Heart left ventricle (tissue), 13 donors: ENCODE data around the gene ARPP19.

Experiments used
- CTCF ChIP-seq, 12 donors: fragments of 200-600 bp; sonication (generic) in 4 of 12; IDR thresholded peaks; one replicate each; pipeline versions ENCODE4 v1.5.0 to v1.8.0; 2018 to 2022; ENCODE audit warnings: antibody characterized with exemption in 12 of 12, mild to moderate bottlenecking in 5 of 12
- POLR2A ChIP-seq, 2 donors: fragments of 450-650 bp; IDR thresholded peaks; one replicate each; pipeline ENCODE4 v1.6.1; 2017; ENCODE audit warnings: antibody characterized with exemption in 2 of 2, mild to moderate bottlenecking in 2 of 2, moderate library complexity in 2 of 2
- donor health status: ischemic (EF 13 %, LVEDD 7.1; RV severe dilation, severe dysfunction).
- donor health status: DM: no; HTN: yes; CAD: no.
- donor health status: DM: no; HTN: no; CAD: no.
- donor health status: ischemic (EF 25% LVEDD 6.9; RV normal size, moderate dysfunction).
- donor health status: ischemic (EF 25% LVEDD 5.7; RV mildly dilated, moderate dysfunction).
- donor health status: ischemic (EF 35%, LVEDD 5.7; RV mildly dilated, moderate dysfunction).
- donor health status: nonischemic (EF 11% LVEDD 7.7; RV severe dilation, severe dysfunction).
- donor health status: DM: yes; HTN: yes; CAD: no.
- donor health status: PGD.
- donor health status: ischemic (EF 29% LVEDD 5.4; RV normal size, mild dysfunction).
- donor health status: nonischemic (EF 23%, LVEDD 6.1; RV moderate dilation, normal function).

- TF ChIP-seq POLR2A (IDR thresholded peaks at IDR 0.05) (no peak), CTCF (IDR thresholded peaks at IDR 0.05) (no peak)
Observed at GRCh38 chr15:52551762-52552161, 17.1 kb downstream of the ARPP19 start.
